ENCODE results near the gene SPPL2A.
"Not testable (repeated sequence)": the region's sequence is repeated elsewhere in the genome, so short reads cannot be mapped to it uniquely, and the experiment has no call there.

Gene SPPL2A

GRCh38 chr15:50773389-50773788 lies 7.9 kb upstream of the SPPL2A start:
- DNase-seq (ENCODE audit: low read depth), result no peak

GRCh38 chr15:50767332-50767861 lies 1.9 kb upstream of the SPPL2A start:
- DNase-seq (ENCODE audit: low read depth), result no peak

- peak; percentile 14 for DNase-seq (ENCODE audit: low read depth)
Observed at GRCh38 chr15:50764461-50765194, 878 bp downstream of the SPPL2A start.

GRCh38 chr15:50758712-50759205 lies 6.7 kb downstream of the SPPL2A start:
- no peak for DNase-seq (ENCODE audit: low read depth)

- no peak for DNase-seq (ENCODE audit: low read depth)
Observed at GRCh38 chr15:50753463-50753862, 12.0 kb downstream of the SPPL2A start.

- peak; percentile 4 for DNase-seq (ENCODE audit: low read depth)
Observed at GRCh38 chr15:50751394-50751793, 14.1 kb downstream of the SPPL2A start.

- no peak for DNase-seq (ENCODE audit: low read depth)
Observed at GRCh38 chr15:50750227-50750705, 15.2 kb downstream of the SPPL2A start.

GRCh38 chr15:50747523-50747922 lies 18.0 kb downstream of the SPPL2A start:
- no peak for DNase-seq (ENCODE audit: low read depth)

GRCh38 chr15:50744601-50745000 lies 20.9 kb downstream of the SPPL2A start:
- DNase-seq (ENCODE audit: low read depth), result no peak

GRCh38 chr15:50740955-50741354 lies 24.6 kb downstream of the SPPL2A start:
- no peak for DNase-seq (ENCODE audit: low read depth)

GRCh38 chr15:50736823-50737222 lies 28.7 kb downstream of the SPPL2A start:
- DNase-seq (ENCODE audit: low read depth), result no peak

GRCh38 chr15:50735156-50735555 lies 30.4 kb downstream of the SPPL2A start:
- DNase-seq (ENCODE audit: low read depth), result no peak

GRCh38 chr15:50726315-50726714 lies 39.2 kb downstream of the SPPL2A start:
- DNase-seq (ENCODE audit: low read depth), result no peak

- no peak for DNase-seq (ENCODE audit: low read depth)
Observed at GRCh38 chr15:50718700-50719125, 46.8 kb downstream of the SPPL2A start.

GRCh38 chr15:50712018-50712417 lies 53.5 kb downstream of the SPPL2A start:
- no peak for DNase-seq (ENCODE audit: low read depth)

- no peak for DNase-seq (ENCODE audit: low read depth)
Observed at GRCh38 chr15:50710585-50710984, 54.9 kb downstream of the SPPL2A start.

GRCh38 chr15:50707878-50708427 lies 57.6 kb downstream of the SPPL2A start:
- DNase-seq (ENCODE audit: low read depth), result no peak

- DNase-seq (ENCODE audit: low read depth), result no peak
Observed at GRCh38 chr15:50702762-50703334, 62.7 kb downstream of the SPPL2A start.

GRCh38 chr15:50698101-50698500 lies 67.4 kb downstream of the SPPL2A start:
- no peak for DNase-seq (ENCODE audit: low read depth)

- DNase-seq (ENCODE audit: low read depth), result no peak
Observed at GRCh38 chr15:50697109-50697797, 68.3 kb downstream of the SPPL2A start.

GRCh38 chr15:50694634-50695165 lies 70.8 kb downstream of the SPPL2A start:
- not testable (repeated sequence) for DNase-seq (ENCODE audit: low read depth)

GRCh38 chr15:50687302-50687902 lies 78.1 kb downstream of the SPPL2A start:
- DNase-seq (ENCODE audit: low read depth), result no peak

Data from activated gamma-delta T cell treated with anti-CD3 and anti-CD28 coated beads, Interleukin-2, amount 50 U/mL, for 16 hours (primary cell).